Ishikawa (cell line): ENCODE data around the gene TRIM59.

Experiments used
- CEBPB ChIP-seq: IDR thresholded peaks from 2 replicates; pipeline ENCODE4 v1.6.1; 2012
- CREB1 ChIP-seq: IDR thresholded peaks from 2 replicates; pipeline ENCODE4 v1.6.1; 2012; ENCODE audit warnings: low read depth
- EGR1 ChIP-seq: IDR thresholded peaks from 2 replicates; pipeline ENCODE4 v1.6.1; 2012
- EP300 ChIP-seq: IDR thresholded peaks from 2 replicates; pipeline ENCODE4 v1.6.1; 2012; ENCODE audit warnings: borderline replicate concordance
- FOXM1 ChIP-seq: IDR thresholded peaks from 2 replicates; pipeline ENCODE4 v1.6.1; 2012; ENCODE audit warnings: low read depth, borderline replicate concordance
- MAX ChIP-seq: IDR thresholded peaks from 2 replicates; pipeline ENCODE4 v1.6.1; 2012
- NFIC ChIP-seq: IDR thresholded peaks from 2 replicates; pipeline ENCODE4 v1.6.1; 2012
- RAD21 ChIP-seq: IDR thresholded peaks from 2 replicates; pipeline ENCODE4 v1.6.1; 2012; ENCODE audit warnings: low read depth
- REST ChIP-seq: IDR thresholded peaks from 2 replicates; pipeline ENCODE4 v1.6.1; 2012; ENCODE audit warnings: low read depth, mild to moderate bottlenecking
- TAF1 ChIP-seq: IDR thresholded peaks from 2 replicates; pipeline ENCODE4 v1.6.1; 2012; ENCODE audit warnings: low read depth, mild to moderate bottlenecking
- TCF12 ChIP-seq: IDR thresholded peaks from 2 replicates; pipeline ENCODE4 v1.6.1; 2012; ENCODE audit warnings: low read depth
- TEAD4 ChIP-seq: IDR thresholded peaks from 2 replicates; pipeline ENCODE4 v1.6.1; 2012
- USF1 ChIP-seq: IDR thresholded peaks from 2 replicates; pipeline ENCODE4 v1.6.1; 2012
- YY1 ChIP-seq: IDR thresholded peaks from 2 replicates; pipeline ENCODE4 v1.6.1; 2012; ENCODE audit warnings: low read depth
- ZBTB7A ChIP-seq: IDR thresholded peaks from 2 replicates; pipeline ENCODE4 v1.6.1; 2012; ENCODE audit warnings: low read depth

Gene TRIM59

DNA sequence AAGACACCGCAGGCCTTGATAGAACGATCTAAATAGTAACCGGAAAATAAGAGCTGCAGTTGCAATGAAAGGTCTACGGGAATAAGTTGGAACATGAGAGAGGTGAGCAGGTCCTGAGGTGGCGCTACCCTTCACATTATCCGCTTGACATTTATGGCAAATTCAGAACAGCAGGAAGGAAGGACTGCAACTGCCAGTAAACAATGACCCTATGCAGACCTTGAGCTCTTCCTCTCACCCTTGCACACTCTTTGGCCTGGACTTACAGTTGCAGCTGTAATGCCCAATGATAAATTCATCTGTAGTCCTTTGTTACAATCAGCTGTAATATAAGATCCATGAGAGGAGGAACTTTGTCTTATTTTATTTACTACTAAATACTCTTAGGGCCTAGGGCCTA is 32.3 kb upstream of the TRIM59 start:
- TF ChIP-seq USF1 (no peak), EGR1 (no peak), MAX (no peak), TCF12 (no peak), TAF1 (no peak), ZBTB7A (no peak), NFIC (no peak), CREB1 (no peak), CEBPB (no peak), RAD21 (no peak), TEAD4 (no peak)

GRCh38 chr3:160480931-160481330 is 31.3 kb upstream of the TRIM59 start:
- TF ChIP-seq TCF12 (no peak), RAD21 (no peak), NFIC (no peak), FOXM1 (no peak), CREB1 (no peak), EP300 (no peak), MAX (no peak), TAF1 (no peak), REST (no peak), EGR1 (no peak), YY1 (no peak), ZBTB7A (no peak), USF1 (no peak), CEBPB (no peak), TEAD4 (no peak)

DNA sequence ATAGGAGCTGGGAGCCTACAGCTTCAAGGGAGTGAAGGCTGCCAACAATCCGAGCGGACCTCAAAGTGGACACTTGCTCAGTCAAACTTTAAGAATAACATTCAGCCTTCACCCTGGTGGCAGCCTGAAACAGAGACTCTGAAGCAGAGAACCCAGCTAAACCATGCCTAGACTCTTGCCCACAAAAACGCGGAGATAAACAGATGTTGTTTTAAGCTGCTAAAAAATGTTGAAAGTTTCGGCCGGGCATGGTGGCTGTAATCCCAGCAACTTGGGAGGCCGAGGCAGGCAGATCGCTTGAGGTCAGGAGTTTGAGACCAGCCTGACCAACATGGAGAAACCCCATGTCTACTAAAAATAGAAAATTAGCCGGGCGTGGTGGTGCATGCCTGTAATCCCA is 29.8 kb upstream of the TRIM59 start:
- no peak for TF ChIP-seq EP300
- TF ChIP-seq RAD21, result no peak
- TF ChIP-seq TEAD4, result no peak
- TF ChIP-seq EGR1, result no peak
- no peak for TF ChIP-seq FOXM1
- TF ChIP-seq YY1, result no peak
- no peak for TF ChIP-seq REST
- TF ChIP-seq TAF1, result no peak
- no peak for TF ChIP-seq CEBPB
- no peak for TF ChIP-seq CREB1
- TF ChIP-seq USF1, result no peak
- TF ChIP-seq ZBTB7A, result no peak
- no peak for TF ChIP-seq NFIC

DNA sequence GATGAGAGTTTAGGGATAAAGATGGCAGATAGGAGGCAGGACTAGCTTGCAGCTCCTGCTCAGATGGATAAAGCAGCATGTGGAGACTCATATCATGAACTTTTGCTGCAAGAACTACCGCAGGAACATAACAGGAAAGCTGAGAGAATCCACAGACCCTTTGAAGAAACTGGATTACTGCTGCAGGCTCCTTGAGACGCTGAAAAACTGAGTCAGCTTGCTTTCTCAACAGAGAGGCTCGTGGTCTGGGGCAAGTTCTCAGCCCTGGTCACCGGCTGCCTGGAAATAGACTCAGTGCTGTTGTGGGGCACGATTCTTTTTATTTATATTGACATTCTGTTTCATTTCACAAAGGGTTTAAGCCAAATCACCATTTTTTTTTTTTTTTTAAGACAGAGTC is 28.8 kb upstream of the TRIM59 start:
- no peak for TF ChIP-seq MAX
- TF ChIP-seq TCF12, result no peak
- no peak for TF ChIP-seq EP300
- TF ChIP-seq CEBPB, result no peak
- TF ChIP-seq USF1, result no peak
- no peak for TF ChIP-seq TAF1
- no peak for TF ChIP-seq ZBTB7A
- no peak for TF ChIP-seq NFIC
- TF ChIP-seq CREB1, result no peak
- TF ChIP-seq REST, result no peak
- TF ChIP-seq TEAD4, result no peak
- no peak for TF ChIP-seq EGR1
- TF ChIP-seq YY1, result no peak
- no peak for TF ChIP-seq RAD21
- no peak for TF ChIP-seq FOXM1
